Stimulated activated CD4-positive, alpha-beta T cell treated with anti-CD3 and anti-CD28 coated beads, Interleukin-2, amount 100 ng/mL, for 48 hours (primary cell): ENCODE measurements around the gene YIPF1.
"Not testable (repeated sequence)": the region's sequence is repeated elsewhere in the genome, so short reads cannot be mapped to it uniquely, and the experiment has no call there.

Experiments used
- DNase-seq, 2 donors: peaks; one replicate each; pipeline ENCODE4 v3.0.0-alpha.2; 2020

Gene YIPF1

DNA sequence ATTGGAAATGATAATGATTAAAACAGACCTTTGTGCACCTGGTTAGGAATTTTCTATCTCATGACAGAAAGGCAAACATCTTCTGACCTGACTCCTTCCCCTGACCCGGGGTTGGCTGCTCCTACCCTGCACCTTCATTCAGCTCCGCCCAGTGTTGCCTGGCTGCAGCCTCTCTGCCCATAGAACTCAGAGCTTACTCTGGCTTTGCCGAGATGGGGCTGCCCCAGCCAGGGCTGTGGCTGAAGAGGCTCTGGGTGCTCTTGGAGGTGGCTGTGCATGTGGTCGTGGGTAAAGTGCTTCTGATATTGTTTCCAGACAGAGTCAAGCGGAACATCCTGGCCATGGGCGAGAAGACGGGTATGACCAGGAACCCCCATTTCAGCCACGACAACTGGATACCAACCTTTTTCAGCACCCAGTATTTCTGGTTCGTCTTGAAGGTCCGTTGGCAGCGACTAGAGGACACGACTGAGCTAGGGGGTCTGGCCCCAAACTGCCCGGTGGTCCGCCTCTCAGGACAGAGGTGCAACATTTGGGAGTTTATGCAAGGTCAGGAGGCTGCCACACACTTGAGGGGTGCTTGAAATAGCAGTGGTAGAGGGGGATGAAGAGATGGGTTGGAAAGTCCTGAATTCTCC lies 4.5 kb upstream of the YIPF1 start, which contains the start of gene DIO1:
DIO1 (plus strand) TSS at position 189 of the 638 bp plus-strand sequence; CDS start at position 213, 24 bp downstream.
- DNase-seq = no peak

GRCh38 chr1:53892911-53893310 lies 3.3 kb upstream of the YIPF1 start:
- no peak for DNase-seq

DNA sequence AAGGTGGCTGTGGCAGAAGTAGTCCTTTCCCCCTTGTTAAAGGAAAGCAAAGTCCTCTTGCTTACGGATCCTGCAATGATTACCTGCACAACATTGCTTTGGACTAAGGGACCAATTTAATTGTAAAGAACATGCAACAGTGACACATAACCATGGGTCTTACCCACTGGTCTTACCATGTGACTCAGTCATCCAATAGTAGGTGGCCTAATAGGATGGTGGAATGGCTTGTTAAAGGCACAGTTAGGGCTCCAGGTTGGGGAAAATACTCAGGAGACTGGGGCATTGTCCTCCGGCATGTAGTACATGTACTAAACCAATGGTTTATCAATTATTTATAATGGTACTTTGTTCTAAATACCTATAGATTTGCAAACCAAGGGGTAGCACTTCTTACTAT lies 2.1 kb upstream of the YIPF1 start:
- DNase-seq = no peak

GRCh38 chr1:53891018-53891417 lies 1.4 kb upstream of the YIPF1 start:
- DNase-seq = no peak

GRCh38 chr1:53890522-53890941 lies 935 bp upstream of the YIPF1 start:
- no peak for DNase-seq

DNA sequence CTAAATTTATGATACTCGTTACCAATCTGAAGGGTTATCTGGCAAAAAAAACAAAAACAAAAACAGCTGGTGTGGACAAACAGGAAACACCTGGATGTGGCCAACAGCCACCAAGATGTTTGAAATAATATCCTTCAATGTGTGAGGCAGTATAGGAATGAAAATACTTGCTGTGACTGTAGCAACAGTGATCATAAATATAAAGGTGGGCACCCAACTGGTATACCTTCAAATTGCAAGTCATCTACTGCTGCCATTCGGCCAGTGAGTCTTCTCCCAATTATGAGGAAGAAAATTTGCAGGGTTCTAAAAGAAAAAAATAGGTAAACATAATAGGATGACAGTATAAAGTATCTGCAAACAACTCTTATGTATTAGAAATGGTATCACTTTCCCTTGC lies 916 bp downstream of the YIPF1 start:
- DNase-seq = no peak

- not testable (repeated sequence) for DNase-seq
Measured at GRCh38 chr1:53883600-53883999, 6.0 kb downstream of the YIPF1 start.

- not testable (repeated sequence) for DNase-seq
Measured at GRCh38 chr1:53881853-53882252, 7.7 kb downstream of the YIPF1 start.

DNA sequence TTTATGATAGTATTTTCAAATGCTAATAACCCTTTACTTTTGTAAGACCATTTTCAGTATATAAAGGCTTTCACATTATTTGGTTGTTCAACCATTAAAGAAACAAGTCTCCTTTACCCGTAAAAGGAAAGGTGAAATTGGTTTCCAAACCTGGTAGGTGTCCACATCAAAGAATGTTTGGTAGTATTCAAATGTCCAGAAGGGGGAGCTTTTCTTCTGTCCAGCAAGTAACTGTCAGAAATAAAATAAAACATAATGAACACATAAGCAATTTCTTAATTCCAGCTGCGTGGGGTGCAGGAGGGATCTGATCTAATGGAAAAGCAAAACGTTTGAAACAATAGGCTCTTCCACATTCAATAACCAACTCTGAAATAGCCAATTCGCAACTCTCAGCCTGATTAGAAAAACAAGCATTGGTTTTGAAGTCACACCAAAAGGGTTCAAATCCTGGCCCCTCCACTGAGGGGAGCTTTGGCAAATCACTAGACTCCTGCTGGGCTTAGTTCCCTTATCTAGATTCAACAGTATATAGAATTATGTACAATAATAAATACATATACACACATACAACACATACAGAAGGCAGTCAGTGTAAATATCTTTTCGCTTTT lies 11.0 kb downstream of the YIPF1 start:
- DNase-seq = no peak

DNA sequence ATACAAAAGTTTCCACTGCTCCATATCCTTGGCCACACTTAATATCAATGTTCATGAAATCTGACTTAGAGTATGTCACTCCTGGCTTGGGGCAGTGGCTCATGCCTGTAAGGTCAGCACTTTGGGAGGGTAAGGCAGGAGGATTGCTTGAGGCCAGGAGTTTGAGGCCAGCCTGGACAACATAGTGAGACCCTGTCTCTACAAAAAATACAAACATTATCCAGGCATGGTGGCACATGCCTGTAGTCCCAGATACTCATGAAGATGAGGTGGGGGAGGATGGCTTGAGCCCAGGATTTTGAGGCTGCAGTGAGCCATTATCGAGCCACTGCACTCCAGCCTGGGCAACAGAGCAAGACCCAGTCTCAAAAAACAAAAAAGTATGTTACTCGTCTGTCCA lies 14.4 kb downstream of the YIPF1 start:
- DNase-seq = not testable (repeated sequence)

GRCh38 chr1:53871773-53872484 lies 17.7 kb downstream of the YIPF1 start:
- DNase-seq = no peak

DNA sequence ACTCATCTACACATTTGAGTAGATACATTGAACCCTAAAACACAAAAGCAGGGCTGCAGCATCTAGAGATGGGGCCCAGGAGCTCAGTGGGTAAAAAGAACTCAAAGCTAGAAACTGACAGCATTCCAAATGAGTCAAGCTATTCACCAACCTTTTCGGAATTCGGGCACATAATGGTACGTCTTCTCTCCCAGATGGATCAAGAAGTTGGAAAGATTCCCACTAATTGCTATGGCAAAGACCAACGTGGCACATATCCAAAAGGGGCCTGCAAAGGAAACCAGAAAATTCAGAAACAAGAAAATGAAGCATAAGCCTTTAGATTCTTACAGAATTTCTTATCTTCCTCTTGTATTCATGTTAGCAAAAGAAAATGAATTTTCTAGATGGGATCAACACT lies 18.4 kb downstream of the YIPF1 start:
- no peak for DNase-seq

DNA sequence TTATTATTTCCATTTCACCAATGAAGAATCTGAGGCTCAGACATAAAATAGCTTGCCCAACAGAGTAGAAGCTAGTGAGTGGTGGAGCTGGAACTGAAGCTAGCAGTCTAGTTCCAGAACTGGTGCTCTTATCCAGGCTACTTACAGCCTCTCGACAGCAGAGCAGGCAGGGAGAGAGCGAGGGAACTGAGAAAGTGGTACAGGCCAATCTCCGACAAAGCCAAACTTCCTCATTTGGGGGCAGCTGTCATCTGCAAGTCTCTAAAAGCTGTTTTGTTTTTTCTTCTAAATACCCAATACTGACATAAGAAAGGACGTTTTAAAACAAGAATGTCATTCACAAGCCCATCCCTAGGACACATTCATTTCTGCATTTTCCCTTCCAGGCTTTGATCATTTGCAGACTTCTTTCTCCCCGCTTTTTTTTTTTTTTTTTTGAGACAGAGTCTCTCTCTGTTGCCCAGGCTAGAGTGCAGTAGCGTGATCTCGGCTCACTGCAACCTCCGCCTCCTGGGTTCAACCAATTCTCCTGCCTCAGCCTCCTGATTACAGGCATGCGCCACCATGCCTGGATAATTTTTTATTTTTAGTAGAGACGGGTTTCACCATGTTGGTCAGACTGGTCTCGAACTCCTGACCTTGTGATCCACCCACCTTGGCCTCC lies 20.0 kb downstream of the YIPF1 start:
- DNase-seq = no peak

GRCh38 chr1:53868565-53868964 lies 21.0 kb downstream of the YIPF1 start:
- DNase-seq = no peak

DNA sequence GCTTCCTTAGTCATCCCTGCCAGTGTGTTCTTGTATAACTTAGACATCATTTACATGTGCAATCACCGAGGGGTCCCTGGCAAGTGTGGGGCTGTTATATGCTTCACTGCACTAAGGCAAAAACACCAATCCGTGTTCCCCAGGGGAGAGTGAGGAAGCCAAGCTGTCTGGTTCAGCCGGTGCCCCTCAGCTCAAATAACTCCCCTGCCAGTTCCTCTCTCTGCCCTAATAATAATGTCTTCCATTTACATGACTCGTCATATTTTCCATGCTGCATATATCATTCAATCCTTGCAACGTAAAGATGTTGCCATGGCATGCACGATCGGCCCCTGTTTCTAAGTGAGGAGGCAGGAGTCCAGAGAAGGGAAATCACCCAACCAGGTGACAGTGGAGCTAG lies 27.1 kb downstream of the YIPF1 start:
- no peak for DNase-seq

- peak; percentile 19 to 31 for DNase-seq
Measured at GRCh38 chr1:53860967-53861411, 28.6 kb downstream of the YIPF1 start.

- DNase-seq = no peak
Measured at GRCh38 chr1:53851571-53852285, 37.9 kb downstream of the YIPF1 start.

GRCh38 chr1:53850082-53850673 lies 39.4 kb downstream of the YIPF1 start:
- no peak for DNase-seq

- no peak for DNase-seq
Measured at GRCh38 chr1:53847980-53848379, 41.6 kb downstream of the YIPF1 start.

GRCh38 chr1:53842347-53842746 lies 47.2 kb downstream of the YIPF1 start:
- no peak for DNase-seq

DNA sequence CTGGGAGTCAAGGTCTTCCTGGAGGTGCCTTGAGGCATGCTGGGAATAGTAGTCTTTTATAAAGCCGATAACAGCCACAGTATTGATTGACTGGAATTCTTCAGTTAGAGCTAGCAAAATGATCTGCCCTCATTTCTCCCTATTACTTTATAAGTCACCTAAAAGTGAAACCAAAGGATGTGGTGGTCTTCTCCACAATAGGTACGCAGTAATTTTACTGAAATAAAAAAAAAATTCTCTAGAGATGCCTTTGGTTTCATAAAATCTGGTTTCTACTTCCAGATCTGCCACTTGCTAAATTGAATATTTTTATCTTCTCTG lies 51.0 kb downstream of the YIPF1 start:
- no peak for DNase-seq

DNA sequence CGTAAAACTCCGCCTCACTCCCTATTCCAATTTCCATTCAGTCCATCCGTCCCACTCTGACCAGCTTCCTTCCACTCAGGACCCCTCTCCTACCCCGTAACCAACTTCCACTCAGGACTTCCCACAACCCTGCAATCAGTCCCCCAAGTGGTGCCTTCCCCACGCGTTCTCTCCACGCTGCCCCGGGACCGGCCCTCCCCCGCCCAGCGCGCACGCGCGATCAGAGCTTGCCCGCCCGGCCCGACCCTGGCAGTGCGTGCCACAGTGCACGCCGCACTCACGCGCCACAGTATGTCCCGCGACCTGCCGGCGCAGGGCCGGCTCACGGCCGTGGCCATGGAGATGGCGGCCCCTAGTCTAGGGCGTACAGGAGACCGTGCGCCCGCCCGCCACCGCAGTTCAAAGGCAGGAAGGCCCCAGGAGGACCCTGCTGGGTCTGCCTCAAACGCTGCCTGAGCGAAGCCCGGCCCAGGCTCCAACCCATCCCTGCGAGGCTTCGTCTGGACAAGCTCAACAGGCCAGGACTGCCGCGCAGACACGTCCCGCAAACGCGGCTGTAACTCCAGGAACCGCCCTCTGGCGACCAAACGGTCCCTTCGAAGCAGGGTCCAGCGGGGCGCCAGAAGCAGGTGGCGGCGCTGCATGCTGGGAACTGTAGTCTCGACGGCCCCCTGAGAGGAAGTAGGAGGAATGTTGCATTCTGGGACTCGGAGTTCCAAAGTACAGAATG lies 51.5 kb downstream of the YIPF1 start, which contains the start of gene NDC1:
NDC1 (minus strand) TSS at position 373 of the 730 bp plus-strand sequence; CDS start at position 338, 35 bp downstream.
- DNase-seq = peak; percentile 73 to 75
